ENCODE measurements around the gene HSD17B12. TPM values are rescaled to one million over a fixed set of nuclear protein-coding genes. Genes with fewer than 3 reads are reported as not detected.

Gene HSD17B12
- polyA plus RNA-seq, 2 of the 4 experiments (the other 2 are of a cell fraction): 102 to 103 TPM

GRCh38 chr11:43835104-43835503 lies 154.6 kb downstream of the HSD17B12 start:
- no peak for TF ChIP-seq JUNB (IDR thresholded peaks at IDR 0.05)
- no peak for TF ChIP-seq ELK1 (IDR thresholded peaks at IDR 0.05; ENCODE audit: low read depth, low read length)
- no peak for TF ChIP-seq HDAC2 (IDR thresholded peaks at IDR 0.05)
- TF ChIP-seq PHF8 (IDR thresholded peaks at IDR 0.05; ENCODE audit: borderline replicate concordance, low read depth): no peak
- TF ChIP-seq ESRRA (IDR thresholded peaks at IDR 0.05; ENCODE audit: borderline replicate concordance, low read length): no peak
- no peak for TF ChIP-seq MAFK (IDR thresholded peaks at IDR 0.05; ENCODE audit: partially characterized antibody)
- Histone ChIP-seq H3K27ac (no peak overlapping the region), H3K4me3 (no peak overlapping the region), H3K4me2 (no peak overlapping the region), H3K9me3 (no peaks in the 10 kb centered on the region), H3K4me1 (peaks cover 14% of the 10 kb centered on the region)
- no peak for ATAC-seq
- CTCF ChIA-PET: interaction anchor here (3.3 to 6.9 kb wide), 2 partner anchors 15 to 17 kb away, joined by 20 to 61 read pairs; no protein-coding TSS in a partner anchor
- no peak for DNase-seq (ENCODE audit: low read depth in 1 of 2, low spot score in 1 of 2)
- FAIRE-seq: no peak
- POLR2A ChIA-PET: no interaction called here
- 96% methylated on average over 7 of the region's 7 CpGs for WGBS (ENCODE audit: missing lambda C conversion rate)

- ChIA-PET POLR2A (no interaction called here), CTCF (interaction anchor here (0.5 to 3.3 kb wide), 4 partner anchors 12 to 71 kb away, joined by 3 to 20 read pairs (median 9); no protein-coding TSS in a partner anchor)
- H3K9me3 ChIP-seq: no peaks in the 10 kb centered on the region
- no peaks in the 10 kb centered on the region for H3K4me1 ChIP-seq
- no peak for TF ChIP-seq CTCF (IDR thresholded peaks at IDR 0.05)
- no peak for DNase-seq (ENCODE audit: low read depth in 1 of 2, low spot score in 1 of 2)
- H3K4me3 ChIP-seq: no peak overlapping the region
- ATAC-seq: no peak
- WGBS (ENCODE audit: missing lambda C conversion rate): 68% methylated on average over 4 of the region's 4 CpGs
- H3K27ac ChIP-seq: no peak overlapping the region
- H3K4me2 ChIP-seq: no peak overlapping the region
- FAIRE-seq: no peak
Measured at GRCh38 chr11:43837879-43838278, 157.3 kb downstream of the HSD17B12 start.

GRCh38 chr11:43842021-43842420 lies 161.5 kb downstream of the HSD17B12 start:
- ATAC-seq (no peak), FAIRE-seq (no peak), DNase-seq (ENCODE audit: low read depth in 1 of 2, low spot score in 1 of 2) (no peak)
- Histone ChIP-seq H3K27ac (no peak overlapping the region), H3K4me2 (no peak overlapping the region), H3K4me3 (no peak overlapping the region), H3K9me3 (no peaks in the 10 kb centered on the region), H3K4me1 (no peaks in the 10 kb centered on the region)
- 81% methylated on average over 1 of the region's 1 CpG for WGBS (ENCODE audit: missing lambda C conversion rate)
- TF ChIP-seq SMC3 (IDR thresholded peaks at IDR 0.05): no peak
- no peak for TF ChIP-seq RARB (CRISPR knock-in tag; IDR thresholded peaks at IDR 0.05)
- no peak for TF ChIP-seq GATA3 (IDR thresholded peaks at IDR 0.05; ENCODE audit: borderline replicate concordance)
- TF ChIP-seq POLR2A (IDR thresholded peaks at IDR 0.05; ENCODE audit: low read length): no peak
- no peak for TF ChIP-seq RAD21 (conservative IDR thresholded peaks at IDR 0.05 in 1 of 2, IDR thresholded peaks at IDR 0.05 in 1 of 2)
- ChIA-PET CTCF (interaction anchor here (1.1 to 3.4 kb wide), 4 partner anchors 10 to 264 kb away, joined by 3 to 18 read pairs (median 9); no protein-coding TSS in a partner anchor), POLR2A (no interaction called here)

GRCh38 chr11:43845816-43846215 lies 165.3 kb downstream of the HSD17B12 start:
- CTCF ChIA-PET: interaction anchor here (0.8 to 1.4 kb wide), 2 partner anchors 16 to 20 kb away, joined by 3 read pairs; no protein-coding TSS in a partner anchor
- FAIRE-seq (no peak), ATAC-seq (no peak), DNase-seq (ENCODE audit: low read depth in 1 of 2, low spot score in 1 of 2) (no peak)
- 95% methylated on average over 3 of the region's 3 CpGs for WGBS (ENCODE audit: missing lambda C conversion rate)
- POLR2A ChIA-PET: no interaction called here
- Histone ChIP-seq H3K27ac (no peak overlapping the region), H3K4me1 (no peaks in the 10 kb centered on the region), H3K4me3 (no peak overlapping the region), H3K4me2 (no peak overlapping the region), H3K9me3 (no peaks in the 10 kb centered on the region)
- TF ChIP-seq HMGXB4 (CRISPR knock-in tag; IDR thresholded peaks at IDR 0.05; ENCODE audit: borderline replicate concordance) (no peak), BCL3 (IDR thresholded peaks at IDR 0.05) (no peak), ESRRA (IDR thresholded peaks at IDR 0.05; ENCODE audit: borderline replicate concordance, low read length) (no peak), EHF (CRISPR knock-in tag; IDR thresholded peaks at IDR 0.05) (no peak), CBX2 (IDR thresholded peaks at IDR 0.05; ENCODE audit: borderline replicate concordance, low read depth) (no peak), ZFP36 (IDR thresholded peaks at IDR 0.05; ENCODE audit: borderline replicate concordance, partially characterized antibody) (no peak), FOSL2 (IDR thresholded peaks at IDR 0.05) (no peak), FOSL2 (CRISPR knock-in tag; IDR thresholded peaks at IDR 0.05) (no peak), MAFK (IDR thresholded peaks at IDR 0.05; ENCODE audit: partially characterized antibody) (no peak), FOXS1 (CRISPR knock-in tag; IDR thresholded peaks at IDR 0.05) (no peak), ATOH8 (CRISPR knock-in tag; IDR thresholded peaks at IDR 0.05; ENCODE audit: low read depth) (no peak)

Data from A549 (cell line).